GM12892 (cell line): Measurements from ENCODE around the gene ACOT7.

Experiments
- DNase-seq: peaks from one replicate; pipeline ENCODE4 v3.0.0; 2011; ENCODE audit not compliant: insufficient read length
- FAIRE-seq: peaks from 2 replicates; lab custom pipeline; 2011; peaks lifted over from hg19 to GRCh38; lab: Jason Lieb, UNC
- POLR2A ChIP-seq: IDR thresholded peaks from 2 replicates; pipeline ENCODE4 v1.6.1; 2011; ENCODE audit warnings: low read depth, low read length, control low read depth
- POLR2AphosphoS5 ChIP-seq: IDR thresholded peaks from 2 replicates; pipeline ENCODE4 v1.6.1; 2011; ENCODE audit warnings: low read depth, low read length, control low read depth
- TAF1 ChIP-seq: IDR thresholded peaks from 2 replicates; pipeline ENCODE4 v1.6.1; 2011; ENCODE audit warnings: low read depth, mild to moderate bottlenecking, control low read depth, low read length, borderline replicate concordance

The ACOT7 gene

GRCh38 chr1:6360117-6360496 is 33.5 kb downstream of the ACOT7 start:
- no peak for TF ChIP-seq TAF1
- TF ChIP-seq POLR2AphosphoS5 = no peak
- TF ChIP-seq POLR2A = no peak
- FAIRE-seq = no peak
- DNase-seq = no peak

DNA sequence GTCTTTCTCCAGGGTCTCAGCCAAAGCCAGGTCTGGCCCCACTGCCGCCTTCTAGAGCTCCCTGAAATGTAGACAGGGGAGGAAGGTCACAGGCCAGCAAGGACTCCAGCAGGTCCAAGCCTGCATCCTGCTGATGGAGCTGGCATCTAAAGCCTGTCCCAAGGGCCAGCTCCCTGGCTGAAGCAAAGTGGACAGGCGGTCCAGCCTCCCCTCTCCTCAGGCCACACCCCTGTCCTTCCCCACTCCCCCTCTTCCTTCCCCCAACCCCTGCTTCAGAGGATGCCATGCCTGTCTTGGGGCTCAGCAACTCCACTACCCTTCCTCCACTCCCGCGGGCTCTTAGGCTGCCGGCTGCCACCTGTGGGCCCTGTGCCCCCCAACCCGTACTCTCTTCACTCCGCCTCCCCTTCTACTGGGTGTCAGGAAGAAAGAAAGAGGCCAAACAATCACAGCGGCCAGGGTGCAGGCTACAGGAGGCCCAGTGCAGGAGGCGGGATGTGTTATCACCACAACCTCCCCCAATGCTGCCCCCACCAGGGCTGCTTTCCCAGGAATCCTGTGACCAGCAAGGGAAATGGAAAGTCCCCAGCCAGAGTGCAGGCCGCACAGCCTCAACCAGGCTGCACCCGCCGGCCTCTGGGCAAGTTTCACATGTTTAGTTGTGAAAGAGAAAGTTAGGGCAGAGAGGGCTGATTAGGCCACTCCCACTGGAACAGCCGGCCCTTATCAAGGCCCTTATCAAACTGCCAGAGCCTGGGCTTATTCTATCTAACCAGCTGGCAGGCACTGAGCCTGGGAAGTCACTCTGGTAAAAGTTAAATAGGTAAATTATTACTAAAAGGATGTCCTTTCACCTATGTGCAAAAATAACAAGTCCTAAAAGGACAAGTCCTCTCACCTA is 34.1 kb downstream of the ACOT7 start:
- peak; percentile 69 for DNase-seq
- TF ChIP-seq POLR2AphosphoS5 = peak; percentile 47
- TF ChIP-seq POLR2A = peak; percentile 59
- TF ChIP-seq TAF1 = no peak
- FAIRE-seq = peak; percentile 92

DNA sequence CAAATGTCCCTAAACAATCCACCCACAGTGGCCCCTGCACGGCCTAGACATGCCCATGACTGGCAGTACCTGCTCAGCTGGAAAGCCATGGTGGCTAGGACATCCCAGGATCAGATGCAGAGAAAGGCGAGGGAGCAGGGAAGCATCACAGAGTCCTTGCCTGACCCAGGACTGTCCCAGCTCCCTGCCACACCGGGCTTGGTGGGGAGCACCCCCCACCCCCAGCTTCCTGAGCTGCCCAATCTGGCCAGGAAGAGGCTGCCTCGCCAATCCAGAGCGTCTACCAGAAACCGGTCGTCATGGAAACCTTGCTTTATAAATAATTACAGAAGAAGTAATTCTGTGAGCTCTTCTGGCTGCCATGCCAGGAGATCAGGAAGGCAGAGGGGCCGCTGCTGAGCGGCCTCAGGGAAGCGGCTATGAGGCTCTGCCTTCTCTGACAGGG is 34.8 kb downstream of the ACOT7 start:
- DNase-seq = no peak
- TF ChIP-seq POLR2A (no peak), TAF1 (no peak), POLR2AphosphoS5 (no peak)
- FAIRE-seq = peak; percentile 73

GRCh38 chr1:6358144-6358624 is 35.4 kb downstream of the ACOT7 start:
- FAIRE-seq = no peak
- TF ChIP-seq POLR2AphosphoS5 = no peak
- TF ChIP-seq TAF1 = no peak
- no peak for TF ChIP-seq POLR2A
- no peak for DNase-seq

GRCh38 chr1:6357243-6357936 is 36.2 kb downstream of the ACOT7 start:
- FAIRE-seq (no peak), DNase-seq (no peak)
- TF ChIP-seq POLR2A = no peak

DNA sequence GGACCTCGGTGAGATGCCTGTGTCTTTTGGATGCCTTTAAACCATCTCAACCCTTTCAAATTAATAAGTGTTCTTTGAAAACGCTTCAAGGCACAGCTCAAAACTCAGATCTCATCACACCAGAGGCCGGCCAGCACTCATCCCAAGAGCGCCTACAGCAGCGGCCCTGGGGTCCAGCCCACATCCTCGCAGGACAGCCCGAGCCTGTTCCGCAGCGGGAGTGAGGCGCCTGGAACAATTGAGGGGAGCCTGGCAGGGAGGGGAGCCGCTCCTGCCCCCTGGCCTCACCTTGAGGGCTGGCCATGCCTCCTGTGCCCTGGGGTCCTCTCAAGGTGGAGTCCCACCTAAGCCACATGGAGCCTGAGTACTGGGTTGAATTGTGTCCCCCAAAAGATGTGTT is 37.9 kb downstream of the ACOT7 start:
- TF ChIP-seq TAF1 = no peak
- no peak for TF ChIP-seq POLR2A
- FAIRE-seq = no peak
- no peak for DNase-seq

- no peak for TF ChIP-seq POLR2A
- no peak for TF ChIP-seq POLR2AphosphoS5
- TF ChIP-seq TAF1 = no peak
- no peak for DNase-seq
- FAIRE-seq = no peak
Measured at GRCh38 chr1:6354659-6355317, 38.8 kb downstream of the ACOT7 start.

GRCh38 chr1:6353955-6354658 is 39.5 kb downstream of the ACOT7 start:
- no peak for TF ChIP-seq TAF1
- no peak for TF ChIP-seq POLR2A
- TF ChIP-seq POLR2AphosphoS5 = no peak
- no peak for DNase-seq
- no peak for FAIRE-seq

DNA sequence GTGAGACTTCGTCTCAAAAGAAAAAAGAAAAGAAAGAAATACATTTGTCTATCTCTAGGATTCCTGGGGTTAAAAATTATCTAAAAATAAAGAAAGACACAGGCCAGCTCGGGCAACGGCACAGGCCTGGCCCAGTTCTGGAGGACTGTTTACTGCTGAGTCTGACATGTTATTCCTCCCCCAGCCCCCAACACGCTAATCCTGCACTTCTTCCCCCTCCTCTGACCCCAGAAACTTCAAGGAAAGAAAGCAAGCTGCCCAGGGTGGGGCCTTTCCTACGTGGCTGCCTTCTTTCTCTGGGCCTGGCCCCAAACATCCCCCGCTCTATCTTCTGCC is 40.0 kb downstream of the ACOT7 start:
- no peak for DNase-seq
- TF ChIP-seq TAF1 (no peak), POLR2A (no peak)
- no peak for FAIRE-seq

- FAIRE-seq (no peak), DNase-seq (no peak)
- no peak for TF ChIP-seq TAF1
- no peak for TF ChIP-seq POLR2A
- TF ChIP-seq POLR2AphosphoS5 = no peak
Measured at GRCh38 chr1:6352138-6352563, 41.4 kb downstream of the ACOT7 start.

GRCh38 chr1:6351480-6352137 is 42.0 kb downstream of the ACOT7 start:
- no peak for TF ChIP-seq POLR2A
- TF ChIP-seq TAF1 = no peak
- TF ChIP-seq POLR2AphosphoS5 = no peak
- FAIRE-seq = no peak
- DNase-seq = no peak
